Esophagus squamous epithelium (tissue), 5 donors: ENCODE measurements around the gene RIPK4. TPM values are rescaled to one million over a fixed set of nuclear protein-coding genes. Genes with fewer than 3 reads are reported as not detected.
A peak's percentile ranks its signal among the peaks of the same experiment; 100 is the strongest.

Source experiments
- DNase-seq: peaks from one replicate; lab custom pipeline; 2025; lab: John Stamatoyannopoulos, UW
- H3K27ac ChIP-seq, 4 donors: fragments of 200-600 bp; sonication (generic); one replicate each; pipeline ENCODE4 v1.5.1; 2016 to 2019; ENCODE audit warnings: mild to moderate bottlenecking in 1 of 4
- H3K27me3 ChIP-seq, 4 donors: fragments of 200-600 bp; sonication (generic); 1 replicate in 3 of 4; 2 replicates in 1 of 4; pipeline versions ENCODE4 v1.5.1 to v1.6.0; 2017 to 2021; ENCODE audit warnings: antibody characterized with exemption in 1 of 4
- H3K36me3 ChIP-seq, 3 donors: fragments of 200-600 bp; sonication (generic); one replicate each; pipeline ENCODE4 v1.5.1; 2016 to 2019
- H3K4me1 ChIP-seq, 3 donors: fragments of 200-600 bp; sonication (generic); one replicate each; pipeline ENCODE4 v1.5.1; 2017 to 2019
- H3K4me3 ChIP-seq, 4 donors: fragments of 200-600 bp; sonication (generic); 1 replicate in 3 of 4; 2 replicates in 1 of 4; pipeline ENCODE4 v1.5.1; 2016 to 2019; ENCODE audit warnings: mild to moderate bottlenecking in 2 of 4, moderate library complexity in 1 of 4
- H3K9me3 ChIP-seq, 3 donors: fragments of 200-600 bp; sonication (generic); one replicate each; pipeline ENCODE4 v1.5.1; 2016 to 2019
- CTCF ChIP-seq, 6 experiments: fragments of 450-650 bp in 4 of 6; fragments of 200-600 bp in 2 of 6; sonication (generic) in 2 of 6; IDR thresholded peaks; one replicate each; pipeline ENCODE4 v1.5.1; 2016 to 2019; ENCODE audit warnings: antibody characterized with exemption in 6 of 6, mild to moderate bottlenecking in 4 of 6, moderate library complexity in 4 of 6
- POLR2A ChIP-seq, 4 donors: fragments of 450-650 bp; IDR thresholded peaks; one replicate each; pipeline ENCODE4 v1.6.1; 2017; ENCODE audit warnings: antibody characterized with exemption in 4 of 4, mild to moderate bottlenecking in 4 of 4, moderate library complexity in 3 of 4
- WGBS, 2 donors: methylation state at CpG; one replicate each; pipeline ENCODE4 v1.1.5; 2018; 5-methylcytosine and 5-hydroxymethylcytosine counted together
- intact Hi-C: fragments of 100-400 bp; cut with DNase I; formaldehyde crosslinking; loops from one replicate; pipeline ENCODE4 v1.15.0; 2022
- total RNA-seq, 4 donors: library from RNA; depleted of rRNA; stranded (reverse); fragments of >200 nt; gene quantifications; one replicate each; pipeline ENCODE4 v1.1.0, GENCODE V29; 2016
- donor health status: DM: yes; HTN: yes; CAD: no.

RIPK4 gene
- total RNA-seq, 4 donors from 2014 or later, result 41.1 to 93.5 (median 68.8) TPM

- Histone ChIP-seq H3K4me1 (peaks cover 0 to 20% (median 0%) of the 10 kb centered on the region in 3 donors), H3K36me3 (peaks cover 10 to 63% (median 11%) of the 10 kb centered on the region in 3 donors), H3K9me3 (peaks cover 0 to 5% (median 0%) of the 10 kb centered on the region in 3 donors), H3K27ac (no peak overlapping the region), H3K27me3 (peaks cover 0 to 30% (median 0%) of the 10 kb centered on the region in 4 donors), H3K4me3 (no peak overlapping the region)
- no peak for TF ChIP-seq CTCF (IDR thresholded peaks at IDR 0.05)
- TF ChIP-seq POLR2A (IDR thresholded peaks at IDR 0.05), result no peak
- WGBS, 2 donors, result 80 to 93% methylated on average over 9 of the region's 9 CpGs
- intact Hi-C loops, result no loop called here
- no peak for DNase-seq
Measured at GRCh38 chr21:41737651-41738324, 29.1 kb downstream of the RIPK4 start.

GRCh38 chr21:41736423-41736822, 30.4 kb downstream of the RIPK4 start:
- intact Hi-C loops, result no loop called here
- peaks cover 0 to 5% (median 0%) of the 10 kb centered on the region in 3 donors for H3K9me3 ChIP-seq
- peaks cover 6 to 49% (median 8%) of the 10 kb centered on the region in 3 donors for H3K36me3 ChIP-seq
- 78 to 90% methylated on average over 2 of the region's 2 CpGs for WGBS, 2 donors
- peaks cover 0 to 26% (median 0%) of the 10 kb centered on the region in 4 donors for H3K27me3 ChIP-seq
- TF ChIP-seq CTCF (IDR thresholded peaks at IDR 0.05), result no peak
- no peak for TF ChIP-seq POLR2A (IDR thresholded peaks at IDR 0.05)
- no peak overlapping the region for H3K4me3 ChIP-seq
- DNase-seq, result no peak
- peaks cover 0 to 27% (median under 1%) of the 10 kb centered on the region in 3 donors for H3K4me1 ChIP-seq
- H3K27ac ChIP-seq, result peak overlapping the region in 2 of 4 donors; percentile 67 to 73

GRCh38 chr21:41733951-41734689, 32.7 kb downstream of the RIPK4 start:
- WGBS, 2 donors, result 81 to 88% methylated on average over 8 to 11 of the region's 13 CpGs
- TF ChIP-seq POLR2A (IDR thresholded peaks at IDR 0.05) (no peak), CTCF (IDR thresholded peaks at IDR 0.05) (no peak)
- Histone ChIP-seq H3K27me3 (peaks cover 0 to 34% (median 0%) of the 10 kb centered on the region in 4 donors), H3K27ac (peak overlapping the region in 3 of 4 donors; percentile 56 to 73 (median 67)), H3K9me3 (peaks cover 0 to 5% (median 0%) of the 10 kb centered on the region in 3 donors), H3K36me3 (peaks cover 0 to 26% (median 0%) of the 10 kb centered on the region in 3 donors), H3K4me1 (peaks cover 12 to 50% (median 12%) of the 10 kb centered on the region in 3 donors), H3K4me3 (no peak overlapping the region)
- no peak for DNase-seq
- intact Hi-C loops, result no loop called here

- no peak for DNase-seq
- intact Hi-C loops, result no loop called here
Measured at GRCh38 chr21:41731081-41731480, 35.8 kb downstream of the RIPK4 start.

More at GRCh38 chr21:41731081-41731480, 35.8 kb downstream of the RIPK4 start:
- Histone ChIP-seq H3K4me1 (peaks cover 32 to 81% (median 33%) of the 10 kb centered on the region in 3 donors), H3K27ac (peak overlapping the region; percentile 60 to 92 (median 90)), H3K27me3 (peaks cover 0 to 62% (median 0%) of the 10 kb centered on the region in 4 donors), H3K4me3 (no peak overlapping the region), H3K36me3 (no peaks in the 10 kb centered on the region), H3K9me3 (no peaks in the 10 kb centered on the region)
- TF ChIP-seq CTCF (IDR thresholded peaks at IDR 0.05) (no peak), POLR2A (IDR thresholded peaks at IDR 0.05) (no peak)
- 65 to 67% methylated on average over 2 of the region's 2 CpGs for WGBS, 2 donors
